ENCODE results near the gene FAM81B. TPM values are rescaled to one million over a fixed set of nuclear protein-coding genes. Genes with fewer than 3 reads are reported as not detected.

FAM81B gene
- polyA plus RNA-seq, 3 donors = not detected

GRCh38 chr5:95352691-95353090 is 38.5 kb upstream of the FAM81B start:
- Mint-ChIP-seq H3K4me3 (no peak overlapping the region), H3K27me3 (ENCODE audit: low read depth in 3 of 3) (no peaks in the 10 kb centered on the region), H3K36me3 (no peaks in the 10 kb centered on the region), H3K4me1 (no peaks in the 10 kb centered on the region), H3K27ac (no peak overlapping the region), H3K9me3 (peaks cover 0 to 10% (median 6%) of the 10 kb centered on the region in 7 donors)
- no peak overlapping the region for H3K9ac ChIP-seq (ENCODE audit: insufficient read depth, low read length, poor library complexity, severe bottlenecking)
- no peaks in the 10 kb centered on the region for H3K4me1 ChIP-seq (ENCODE audit: control insufficient read depth in 1 of 2, insufficient read depth in 2 of 2, low read length in 2 of 2)
- no peaks in the 10 kb centered on the region for H4K20me1 ChIP-seq (ENCODE audit: insufficient read depth, low read length)
- H3K4me2 ChIP-seq (replicated peaks; ENCODE audit: extremely low read depth, low read length, poor library complexity, severe bottlenecking) = no peak overlapping the region
- no peak for DNase-seq
- TF ChIP-seq CTCF (IDR thresholded peaks at IDR 0.05) = no peak
- intact Hi-C loops (cut with micrococcal nuclease) = no loop called here
- WGBS (ENCODE audit: insufficient coverage) = 67% methylated on average over 1 of the region's 3 CpGs
- H3K79me2 ChIP-seq (ENCODE audit: insufficient read depth, low read length) = no peaks in the 10 kb centered on the region
- H2AFZ ChIP-seq (ENCODE audit: insufficient read depth, low read depth, low read length, poor library complexity, severe bottlenecking) = no peak overlapping the region
- no peaks in the 10 kb centered on the region for H3K27me3 ChIP-seq (ENCODE audit: control insufficient read depth in 2 of 2, insufficient read depth in 2 of 2, low read length in 2 of 2)
- no peak overlapping the region for H3K27ac ChIP-seq (ENCODE audit: low read depth in 1 of 2, low read length in 2 of 2)
- H3K4me3 ChIP-seq (replicated peaks in 1 of 3; ENCODE audit: low read depth in 2 of 3, low read length in 3 of 3) = no peak overlapping the region
- H3K36me3 ChIP-seq (replicated peaks in 1 of 2; ENCODE audit: control insufficient read depth in 1 of 2, insufficient read depth in 2 of 2, low read length in 2 of 2) = no peaks in the 10 kb centered on the region
- no peaks in the 10 kb centered on the region for H3K9me3 ChIP-seq (replicated peaks in 1 of 2; ENCODE audit: control insufficient read depth in 1 of 2, insufficient read depth in 1 of 2, low read length in 2 of 2)

GRCh38 chr5:95358320-95358719 is 32.8 kb upstream of the FAM81B start:
- no peak overlapping the region for H3K4me2 ChIP-seq (replicated peaks; ENCODE audit: extremely low read depth, low read length, poor library complexity, severe bottlenecking)
- no peak for DNase-seq
- H2AFZ ChIP-seq (ENCODE audit: insufficient read depth, low read depth, low read length, poor library complexity, severe bottlenecking) = no peak overlapping the region
- H3K4me3 ChIP-seq (replicated peaks in 1 of 3; ENCODE audit: low read depth in 2 of 3, low read length in 3 of 3) = no peak overlapping the region
- H3K79me2 ChIP-seq (ENCODE audit: insufficient read depth, low read length) = no peaks in the 10 kb centered on the region
- no peak overlapping the region for H3K9ac ChIP-seq (ENCODE audit: insufficient read depth, low read length, poor library complexity, severe bottlenecking)
- WGBS (ENCODE audit: insufficient coverage) = no CpG with 5 or more reads among the region's 2 CpGs
- no peak overlapping the region for H3K27ac ChIP-seq (ENCODE audit: low read depth in 1 of 2, low read length in 2 of 2)
- H4K20me1 ChIP-seq (ENCODE audit: insufficient read depth, low read length) = no peaks in the 10 kb centered on the region
- H3K4me1 Mint-ChIP-seq = no peaks in the 10 kb centered on the region
- no peaks in the 10 kb centered on the region for H3K36me3 Mint-ChIP-seq
- H3K9me3 ChIP-seq (replicated peaks in 1 of 2; ENCODE audit: control insufficient read depth in 1 of 2, insufficient read depth in 1 of 2, low read length in 2 of 2) = no peaks in the 10 kb centered on the region
- H3K4me3 Mint-ChIP-seq = no peak overlapping the region
- no peak for TF ChIP-seq CTCF (IDR thresholded peaks at IDR 0.05)
- H3K27me3 ChIP-seq (ENCODE audit: control insufficient read depth in 2 of 2, insufficient read depth in 2 of 2, low read length in 2 of 2) = no peaks in the 10 kb centered on the region
- no peaks in the 10 kb centered on the region for H3K4me1 ChIP-seq (ENCODE audit: control insufficient read depth in 1 of 2, insufficient read depth in 2 of 2, low read length in 2 of 2)
- no peaks in the 10 kb centered on the region for H3K36me3 ChIP-seq (replicated peaks in 1 of 2; ENCODE audit: control insufficient read depth in 1 of 2, insufficient read depth in 2 of 2, low read length in 2 of 2)
- intact Hi-C loops (cut with micrococcal nuclease) = no loop called here
- H3K9me3 Mint-ChIP-seq = peaks cover 0 to 9% (median 2%) of the 10 kb centered on the region in 7 donors
- H3K27me3 Mint-ChIP-seq (ENCODE audit: low read depth in 3 of 3) = no peaks in the 10 kb centered on the region
- peak overlapping the region in 1 of 7 donors; percentile 30 for H3K27ac Mint-ChIP-seq

Data from CD14-positive monocyte (primary cell).